ENCODE results near the gene GRK3.

GRK3 gene

DNA sequence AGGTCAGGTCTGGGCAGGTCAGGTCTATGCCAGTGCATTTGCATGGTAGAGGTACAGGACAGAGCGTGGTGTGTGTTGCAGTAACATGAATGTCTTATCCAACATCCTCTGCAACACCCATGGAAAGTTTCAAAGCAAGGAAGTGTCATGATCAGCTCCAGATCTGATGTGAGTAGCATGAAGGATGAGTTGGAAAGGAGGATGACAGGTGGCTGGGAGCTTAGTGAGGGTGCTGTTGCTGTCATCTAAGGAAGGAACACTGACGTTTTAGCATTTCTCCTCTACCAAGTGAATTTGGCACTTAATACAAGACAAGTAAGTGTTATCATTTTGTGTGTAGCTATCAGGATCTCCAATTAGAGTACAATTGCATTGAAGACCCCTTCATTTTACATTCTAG is 65.1 kb downstream of the GRK3 start:
- DNase-seq = no peak

DNA sequence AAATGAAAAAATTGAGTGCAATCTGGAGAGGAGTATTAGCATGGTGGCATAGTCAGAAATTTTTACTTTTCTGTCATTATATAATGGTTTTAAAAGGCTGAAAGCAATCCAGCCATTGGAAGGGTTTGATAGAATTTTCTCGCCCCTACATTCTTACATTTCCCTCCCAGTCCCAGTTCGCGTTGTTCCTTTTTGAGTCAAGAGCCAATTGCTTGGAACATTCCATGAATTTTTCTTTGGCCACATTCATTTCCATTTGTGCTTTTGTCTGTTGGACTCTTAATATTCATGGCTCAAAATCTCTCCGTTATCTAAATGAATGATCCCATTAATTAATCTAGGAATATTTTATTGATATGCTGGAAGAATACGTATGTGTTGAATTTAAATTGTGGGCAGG is 66.0 kb downstream of the GRK3 start:
- DNase-seq = no peak

DNA sequence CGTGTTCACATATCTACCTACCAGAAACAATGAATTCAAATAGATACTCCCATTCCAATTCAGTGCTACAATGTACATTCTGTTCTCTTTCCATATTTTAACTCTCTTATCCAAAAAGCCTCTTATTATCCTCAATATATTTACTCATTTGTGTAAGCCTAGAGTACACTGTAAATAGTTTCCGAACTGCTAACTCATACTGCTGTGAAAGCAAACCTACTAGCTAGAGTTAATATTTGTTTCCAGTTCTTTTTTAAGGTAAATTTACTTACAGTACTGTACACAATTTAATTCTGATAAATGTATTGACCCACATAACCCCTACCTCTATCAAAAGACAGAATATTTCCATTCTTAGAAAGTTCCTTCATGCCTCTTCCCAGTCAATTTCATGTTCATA is 71.8 kb downstream of the GRK3 start:
- DNase-seq = no peak

DNA sequence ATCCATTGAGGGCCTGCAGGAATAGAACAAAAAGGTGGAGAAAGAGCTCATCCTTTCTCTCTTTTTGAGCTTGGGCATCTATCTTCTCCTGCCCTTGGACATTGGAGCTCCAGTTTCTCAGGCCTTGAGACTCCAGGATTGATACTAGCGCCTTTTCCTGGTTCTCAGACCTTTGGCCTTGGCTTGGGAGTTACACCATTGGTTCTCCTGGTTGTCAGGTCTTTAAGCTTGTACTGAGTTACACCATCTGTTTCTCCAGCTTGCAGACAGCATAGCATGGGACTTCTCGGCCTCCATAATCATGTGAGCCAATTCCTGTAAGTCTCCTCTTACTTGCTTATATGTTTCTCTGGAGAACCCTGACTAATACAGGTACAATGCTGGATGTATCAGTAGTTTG is 72.6 kb downstream of the GRK3 start:
- no peak for DNase-seq

DNA sequence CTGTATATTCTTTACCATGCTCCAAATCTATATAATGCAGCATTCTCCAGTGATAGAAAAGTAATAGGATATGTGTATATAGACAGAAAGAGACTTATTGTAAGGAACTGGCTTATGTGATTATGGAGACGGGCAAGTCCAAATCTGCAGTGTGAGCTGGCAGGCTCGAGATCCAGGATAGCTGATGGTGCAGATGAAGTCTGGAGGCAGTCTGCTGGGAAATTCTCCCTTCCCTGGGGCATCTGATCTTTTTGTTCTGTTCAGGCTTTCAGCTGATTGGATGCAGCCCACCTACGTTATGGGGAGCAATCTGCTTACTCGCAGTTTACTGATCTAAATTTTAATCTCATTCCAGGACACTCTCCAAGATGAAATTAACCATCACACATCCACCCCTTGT is 73.2 kb downstream of the GRK3 start:
- no peak for DNase-seq

DNA sequence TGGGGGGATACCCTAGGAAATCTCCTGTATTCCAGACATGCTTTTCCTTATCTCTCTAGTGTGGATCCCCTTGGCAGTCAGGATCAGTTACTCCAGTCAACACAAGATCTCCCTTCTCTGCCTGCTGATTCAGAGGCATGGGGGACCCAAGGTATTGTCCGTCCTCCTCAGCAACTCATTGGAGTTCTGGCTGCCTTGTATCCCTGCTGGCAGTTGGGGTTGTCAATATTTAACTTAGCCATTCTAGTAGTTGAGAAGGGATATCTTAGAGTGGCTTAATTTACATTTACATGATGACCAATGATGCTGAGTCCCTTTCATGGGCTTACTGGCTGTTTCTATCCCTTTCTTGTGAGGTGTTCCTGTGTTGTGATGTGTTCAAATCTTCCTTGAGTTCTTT is 74.2 kb downstream of the GRK3 start:
- DNase-seq = no peak

DNA sequence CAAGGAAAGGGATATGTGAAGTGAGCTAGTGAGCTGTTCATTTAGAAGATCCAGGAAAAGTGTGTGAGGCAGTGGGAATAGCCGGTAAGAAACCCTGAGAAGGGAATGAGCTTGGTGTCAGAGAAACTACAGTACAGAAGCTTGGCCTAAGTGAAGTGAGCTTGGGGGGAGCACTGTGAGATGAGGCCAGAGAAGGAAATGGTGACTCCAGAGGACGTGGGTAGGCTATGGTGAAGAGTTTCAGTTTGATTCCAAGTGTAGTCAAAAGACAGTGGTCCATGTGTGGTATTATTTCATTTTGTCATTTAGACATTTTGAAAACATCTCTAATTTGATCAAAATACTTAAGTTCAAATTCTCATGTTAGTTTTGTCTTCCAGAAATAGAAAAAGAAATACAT is 77.2 kb downstream of the GRK3 start:
- no peak for DNase-seq

DNA sequence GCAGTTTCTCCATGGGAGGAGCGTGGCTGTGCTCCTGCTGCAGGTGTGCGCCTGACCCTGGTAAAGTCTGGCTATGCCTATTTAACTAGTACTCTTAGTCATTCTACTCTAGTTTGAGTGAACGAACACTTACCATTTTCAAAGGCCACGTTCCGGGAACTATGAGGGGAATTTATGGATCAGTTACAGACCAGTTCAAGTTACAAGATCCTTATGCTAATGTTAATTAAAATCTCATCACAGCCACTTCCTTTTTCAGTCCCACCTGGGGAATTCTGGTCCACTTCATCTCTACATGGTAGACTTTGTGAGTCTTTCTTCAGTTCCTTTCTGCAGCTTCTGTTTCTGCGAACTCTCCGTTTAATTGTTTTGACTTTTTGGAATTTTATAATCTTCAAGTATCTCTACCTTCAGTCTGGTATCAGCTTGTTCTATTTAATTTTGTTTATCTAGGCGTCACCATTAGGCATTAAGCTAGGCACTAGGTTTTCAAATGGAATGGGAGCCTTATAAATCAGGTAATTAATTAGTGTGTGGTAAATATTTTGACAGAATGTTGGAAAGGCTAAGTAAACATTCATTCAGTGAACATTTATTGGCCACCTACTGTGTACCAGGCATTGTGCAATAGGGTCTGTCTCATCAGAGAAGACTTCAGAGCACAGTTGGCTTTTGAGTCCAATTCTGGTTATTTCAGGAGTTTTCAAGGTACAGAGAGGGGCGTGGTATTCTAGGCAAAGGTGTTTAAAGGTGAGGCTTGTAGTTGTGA is 78.9 kb downstream of the GRK3 start:
- no peak for DNase-seq

DNA sequence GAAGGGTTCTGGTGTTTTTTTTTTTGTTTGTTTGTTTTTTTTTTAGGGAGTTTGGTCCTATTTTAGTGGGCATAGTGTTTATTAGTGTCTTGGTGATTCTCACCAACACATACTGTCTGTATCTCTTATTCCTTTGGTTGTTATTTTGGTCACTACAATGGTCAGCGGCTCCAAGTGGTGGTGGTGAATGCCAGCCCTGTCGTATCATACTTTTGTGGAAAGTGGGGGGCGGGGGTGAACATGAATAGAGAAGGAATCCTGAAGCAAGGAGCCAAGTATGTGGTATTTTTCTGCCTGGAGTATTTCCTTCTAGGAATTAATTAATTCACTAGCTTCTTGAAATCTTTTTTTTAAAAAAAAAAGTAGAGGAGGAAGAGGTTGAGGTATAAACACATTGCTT is 79.6 kb downstream of the GRK3 start:
- no peak for DNase-seq

DNA sequence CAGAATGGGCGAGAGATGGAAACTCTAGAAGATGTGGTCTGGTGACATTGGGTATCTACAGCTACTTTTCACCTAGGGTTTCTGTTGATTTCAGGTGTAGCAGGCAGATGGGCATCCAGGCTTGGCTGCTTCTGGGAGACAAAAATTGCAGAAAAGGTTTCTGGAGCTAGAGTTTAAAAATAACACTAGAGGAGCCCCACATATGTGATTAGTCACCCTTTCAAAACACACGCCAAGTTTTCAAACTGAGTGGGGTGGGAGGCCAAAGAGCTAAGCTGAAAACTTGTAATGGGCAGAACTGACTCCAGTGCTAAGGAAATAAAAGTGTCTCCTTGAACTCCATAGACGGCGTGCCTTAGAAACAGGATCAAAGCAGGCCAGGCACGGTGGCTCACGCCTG is 80.8 kb downstream of the GRK3 start:
- DNase-seq = no peak

DNA sequence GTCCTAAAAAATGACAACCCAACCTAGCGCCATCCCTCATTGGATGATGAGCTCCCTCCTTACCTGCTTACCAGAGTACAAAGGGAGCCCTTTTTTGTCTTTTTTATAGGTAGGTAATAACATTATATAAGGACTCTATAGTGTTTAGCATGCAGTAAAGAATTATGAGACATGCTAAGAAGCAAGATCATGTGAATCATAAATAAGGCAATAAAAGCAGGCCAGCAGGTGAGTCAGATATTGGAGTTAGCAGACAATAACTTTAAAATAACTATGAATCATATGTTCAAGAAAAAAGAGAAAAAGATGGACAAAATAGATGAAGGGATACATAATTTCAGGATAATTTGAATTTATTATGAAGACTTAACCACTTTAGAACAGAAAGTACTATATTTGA is 81.5 kb downstream of the GRK3 start:
- DNase-seq = no peak

DNA sequence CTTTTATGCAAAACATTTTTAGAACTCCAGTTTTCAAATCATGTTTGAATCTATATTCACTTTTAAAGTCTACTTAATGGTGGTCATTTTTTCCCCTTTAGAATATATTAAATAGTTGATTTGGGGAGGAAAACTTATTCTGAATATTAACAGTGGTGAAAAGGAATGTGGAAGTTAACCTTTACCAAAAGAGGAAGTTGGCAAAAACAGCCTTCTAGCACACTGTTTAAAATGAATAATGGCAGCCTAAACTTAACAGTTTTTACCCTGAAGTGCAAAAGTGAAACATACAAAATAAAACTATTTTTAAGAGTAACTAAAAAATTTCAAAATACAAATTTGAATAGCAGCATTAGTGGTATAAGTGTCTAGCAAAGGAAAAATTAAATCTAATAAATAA is 86.4 kb downstream of the GRK3 start:
- no peak for DNase-seq

DNA sequence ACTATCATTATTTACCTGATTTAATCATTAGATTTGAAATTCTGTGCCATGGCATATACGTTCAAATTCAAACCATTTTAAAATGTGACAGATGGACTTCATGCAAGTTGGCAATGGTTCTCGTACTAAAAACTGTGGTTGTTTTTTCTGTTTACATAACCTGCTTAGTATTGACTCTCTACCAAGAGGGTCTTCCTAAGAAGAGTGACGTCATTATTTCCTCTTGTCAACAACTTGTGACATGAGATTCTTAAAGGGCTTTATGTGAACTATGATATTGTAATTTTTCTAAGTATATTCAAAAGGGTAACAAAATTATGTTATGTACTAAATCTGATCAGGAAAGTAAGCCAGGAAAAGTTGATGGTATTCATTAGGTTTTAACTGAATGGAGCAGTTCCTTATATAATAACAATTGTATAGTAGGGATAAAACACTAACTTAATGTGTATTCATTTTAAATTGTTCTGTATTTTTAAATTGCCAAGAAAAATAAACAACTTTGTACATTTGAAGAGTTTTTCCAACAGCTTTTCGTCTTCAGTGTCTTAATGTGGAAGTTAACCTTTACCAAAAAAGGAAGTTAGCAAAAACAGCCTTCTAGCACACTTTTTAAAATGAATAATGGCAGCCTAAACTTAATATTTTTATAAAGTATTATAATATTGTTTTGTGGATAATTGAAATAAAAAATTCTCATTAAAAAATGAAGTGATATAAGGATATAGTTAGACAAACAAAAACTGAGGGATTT is 87.0 kb downstream of the GRK3 start:
- DNase-seq = no peak

DNA sequence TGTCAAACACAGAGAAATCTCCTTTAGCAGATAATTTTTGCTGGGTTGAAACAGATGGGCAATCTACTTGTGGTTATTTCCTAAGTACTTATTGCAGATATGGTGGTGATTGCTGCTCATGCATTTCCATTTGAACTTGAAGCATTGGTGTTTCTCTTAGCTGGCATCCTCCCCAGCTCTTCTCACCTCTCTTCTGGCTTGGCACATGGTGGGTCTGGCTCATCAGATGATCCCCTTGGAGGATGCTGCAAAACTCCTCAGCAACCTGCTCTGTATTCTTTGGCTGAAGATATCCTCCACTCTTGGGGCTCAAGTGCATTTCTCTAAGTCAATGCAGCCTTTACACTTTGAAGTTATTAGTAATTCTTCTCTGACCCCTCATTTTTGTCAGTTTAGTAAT is 90.2 kb downstream of the GRK3 start:
- DNase-seq = no peak

DNA sequence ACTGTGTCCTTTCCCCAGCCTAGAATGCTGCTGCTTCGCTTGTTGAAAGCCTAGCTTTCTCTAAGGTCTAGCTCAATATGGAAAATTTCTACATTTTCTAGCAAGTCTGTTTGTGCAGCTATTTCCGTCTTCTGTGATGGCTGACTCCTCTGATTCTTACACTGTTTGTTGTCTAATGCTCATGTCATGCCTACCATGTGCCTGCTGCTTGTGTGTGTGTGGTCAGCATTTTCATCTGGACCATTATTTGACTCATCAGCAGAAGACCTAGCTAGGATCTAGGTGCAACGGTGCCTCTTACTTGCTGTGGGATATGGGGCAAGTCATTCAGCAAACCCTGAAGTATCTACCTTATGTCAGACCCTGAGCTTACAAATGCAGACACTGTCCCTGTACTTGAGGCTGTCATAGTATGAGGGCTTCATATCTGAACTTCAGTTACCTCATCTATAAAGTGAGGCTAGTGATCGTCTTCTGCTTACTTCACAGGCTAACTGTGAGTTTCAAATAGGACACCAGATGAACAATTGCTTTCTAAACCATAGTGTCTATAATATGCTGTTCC is 91.0 kb downstream of the GRK3 start:
- DNase-seq = no peak

DNA sequence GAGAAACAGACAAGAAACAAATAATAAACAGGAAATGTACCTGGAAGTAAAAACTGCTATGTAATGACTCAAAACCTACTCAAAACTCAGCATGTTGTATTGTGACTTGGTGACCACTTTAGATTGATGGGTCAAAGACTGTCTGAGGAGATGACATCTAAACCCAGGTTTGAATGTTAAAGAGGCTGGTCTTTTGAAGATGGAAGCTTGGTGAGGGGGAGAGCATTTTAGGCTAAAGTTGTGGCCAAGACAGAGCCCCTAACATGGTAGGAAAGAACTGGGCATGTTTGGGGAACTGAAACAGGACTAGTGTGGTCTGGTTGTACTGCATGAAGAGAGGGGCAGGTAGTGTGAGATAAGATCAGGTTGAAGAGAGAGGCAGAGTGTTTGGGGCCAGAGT is 92.2 kb downstream of the GRK3 start:
- DNase-seq = no peak

DNA sequence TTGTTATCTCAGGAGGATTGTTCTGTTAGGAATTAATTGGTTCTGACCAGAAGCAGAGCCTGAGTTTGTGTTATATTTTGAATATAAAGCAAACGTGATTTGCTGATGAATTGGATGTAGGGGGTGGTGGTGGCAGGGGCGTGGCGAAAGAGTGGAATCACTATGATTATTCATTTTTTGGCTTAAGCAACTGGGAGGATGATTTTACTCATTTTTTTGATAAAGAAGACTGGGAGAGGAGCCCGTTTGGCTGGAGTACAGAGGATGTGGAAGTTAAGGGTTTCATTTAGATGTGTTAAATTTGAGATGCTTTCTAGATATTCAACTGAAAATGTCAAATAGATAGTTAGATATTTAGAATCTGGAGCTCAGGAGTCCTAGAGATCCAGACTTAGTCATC is 94.2 kb downstream of the GRK3 start:
- no peak for DNase-seq

DNA sequence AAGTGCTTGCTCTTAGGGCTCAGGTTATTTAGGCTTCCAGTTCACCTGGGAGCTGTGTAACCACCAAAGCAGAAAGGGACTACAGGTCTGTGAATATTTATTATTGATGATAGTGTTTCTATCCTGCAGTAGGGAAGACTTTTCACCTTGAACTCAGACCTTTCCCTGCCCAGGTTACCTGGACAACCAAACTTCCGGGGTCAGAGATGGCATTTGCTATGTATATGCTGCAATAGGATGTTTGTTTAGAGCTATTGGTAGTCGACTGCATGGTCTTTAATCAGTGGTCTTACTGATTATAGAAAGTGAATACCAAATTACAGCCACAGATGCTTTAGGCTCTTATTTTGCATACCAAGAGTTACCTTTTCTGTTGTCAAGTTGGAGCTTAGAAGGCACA is 94.9 kb downstream of the GRK3 start:
- DNase-seq = no peak

DNA sequence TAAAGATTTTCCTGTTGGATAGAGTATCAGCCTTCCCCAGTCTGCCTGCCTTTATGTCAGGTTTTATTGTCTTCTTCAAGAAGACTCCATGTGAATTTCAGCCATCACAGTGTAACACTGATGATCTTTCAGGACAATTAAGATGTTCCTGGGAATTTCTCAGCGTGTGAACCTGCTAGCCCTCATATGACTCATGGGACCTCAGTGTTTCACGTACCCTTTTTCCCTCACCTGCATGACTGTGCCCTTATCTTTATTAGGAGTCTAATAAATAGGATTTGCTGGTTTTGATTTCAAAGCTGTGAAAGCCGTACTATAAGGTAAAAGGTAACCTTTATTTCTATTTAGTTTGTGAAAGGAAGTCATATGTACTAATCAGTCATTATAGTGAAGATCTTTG is 95.9 kb downstream of the GRK3 start:
- no peak for DNase-seq

DNA sequence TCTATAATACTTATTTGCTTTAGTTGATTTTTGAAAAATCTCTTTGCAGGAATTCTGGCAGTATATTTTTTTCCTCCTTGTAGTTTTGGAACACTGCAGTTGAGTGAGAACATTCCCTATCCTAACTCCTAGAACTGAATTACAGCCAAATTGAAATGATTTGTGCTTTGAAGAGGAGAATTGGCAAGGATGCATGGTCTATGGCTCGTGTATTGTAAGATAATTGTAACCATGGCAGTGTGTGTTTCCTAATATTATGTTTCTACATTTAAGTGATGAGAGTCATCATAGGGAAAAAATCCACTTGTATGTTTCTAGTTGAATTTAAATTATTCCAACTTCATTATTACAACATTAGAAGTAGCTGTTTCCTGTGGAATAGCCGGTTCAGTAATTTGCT is 96.6 kb downstream of the GRK3 start:
- no peak for DNase-seq

DNA sequence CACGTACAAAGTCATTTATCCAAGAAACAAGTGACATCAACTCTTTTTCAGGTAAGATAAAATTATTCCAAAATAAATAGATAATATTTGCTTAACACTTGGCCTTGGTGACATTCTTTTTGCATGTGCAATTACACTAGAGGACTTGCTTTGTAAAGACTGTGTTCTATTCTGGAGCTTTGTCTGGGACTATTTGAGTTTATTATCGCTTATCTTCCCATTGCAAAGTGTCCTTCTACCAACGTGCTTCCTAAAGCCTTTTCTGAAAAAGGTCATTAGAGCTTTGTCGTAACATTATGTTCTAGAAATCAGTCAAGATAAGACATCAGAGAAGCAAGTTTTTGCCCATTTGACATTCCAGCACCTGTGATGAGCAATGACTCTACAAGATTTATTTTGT is 99.2 kb downstream of the GRK3 start:
- no peak for DNase-seq

DNA sequence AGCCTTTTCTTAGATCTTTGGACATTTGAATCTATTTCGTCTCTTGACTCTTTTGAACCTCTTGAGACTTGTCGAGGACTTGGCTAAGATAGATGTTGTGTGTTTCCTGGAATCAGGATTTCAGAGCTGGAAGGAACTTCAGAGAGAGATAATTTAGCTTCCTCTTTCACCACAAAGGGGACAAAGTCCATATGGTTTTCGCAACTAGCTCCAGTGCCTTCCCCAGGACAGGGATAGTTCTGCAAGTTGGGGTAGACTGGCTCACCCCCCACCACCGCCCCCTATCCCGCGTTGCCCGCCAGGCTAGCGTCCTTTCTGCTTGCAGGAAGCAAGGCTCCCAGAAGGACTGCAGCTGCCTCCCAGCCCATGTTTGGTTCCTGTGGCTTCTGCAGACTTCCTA is 101.8 kb downstream of the GRK3 start:
- no peak for DNase-seq

DNA sequence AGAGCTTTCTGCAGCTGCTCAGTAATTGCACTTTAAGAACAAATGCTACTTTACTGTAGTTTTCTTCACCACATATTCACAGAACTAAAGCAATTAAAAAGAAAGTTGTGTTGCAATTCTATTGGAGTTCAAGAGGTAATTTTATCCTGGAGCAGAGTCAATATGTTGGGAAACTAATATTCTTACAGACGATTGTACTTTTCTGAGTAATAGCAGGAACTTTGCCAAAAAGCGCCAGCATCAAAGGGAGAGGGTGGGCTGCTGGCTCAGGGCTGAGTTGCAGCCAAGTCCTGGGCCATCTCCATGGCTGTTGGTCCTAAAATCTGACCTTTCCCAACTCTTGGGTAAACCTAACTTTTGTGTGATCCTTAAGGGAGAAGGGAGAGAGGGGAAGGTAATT is 104.0 kb downstream of the GRK3 start:
- no peak for DNase-seq

DNA sequence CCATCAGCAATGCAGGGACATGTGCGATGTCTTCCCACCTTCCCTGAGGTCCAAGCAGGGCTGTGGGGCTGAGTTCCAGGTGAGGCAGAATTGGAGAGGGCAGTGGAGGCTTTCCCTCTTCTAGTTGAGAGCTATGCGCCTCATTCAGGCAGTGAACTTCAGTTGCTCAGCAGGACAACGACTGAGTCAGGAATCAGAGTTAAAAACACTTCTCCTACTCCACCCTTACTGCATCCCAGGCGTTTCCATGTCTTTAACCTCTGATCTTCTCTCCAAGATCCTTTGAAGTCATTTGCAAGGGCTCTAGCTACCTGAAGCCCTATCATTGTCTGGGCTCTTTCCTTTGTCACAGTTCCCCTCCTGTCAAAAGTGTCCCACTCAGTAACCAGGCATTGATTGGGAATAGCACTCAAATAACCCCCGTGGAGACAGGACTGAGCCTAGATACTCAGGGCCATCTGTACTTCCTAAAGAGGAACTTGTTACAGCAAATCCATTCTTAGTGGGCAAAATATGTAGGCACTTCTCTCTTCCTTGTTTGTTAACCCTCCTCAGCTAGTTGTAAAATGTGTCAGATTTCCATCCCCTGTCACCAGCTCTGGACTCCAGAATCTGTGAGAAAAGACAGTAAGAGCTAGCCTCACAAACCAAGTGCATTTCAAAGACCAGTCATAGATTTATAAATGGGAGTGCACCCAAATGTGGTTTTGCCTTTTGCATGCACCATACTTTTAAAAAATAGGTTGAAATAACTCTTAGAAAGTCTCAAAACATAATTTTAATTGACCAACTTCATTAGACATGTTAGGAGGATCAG is 105.0 kb downstream of the GRK3 start:
- DNase-seq = no peak
